Mesothelial cell of epicardium (in vitro differentiated cells): Measurements from ENCODE around the gene RHPN2. TPM values are rescaled to one million over a fixed set of nuclear protein-coding genes. Genes with fewer than 3 reads are reported as not detected.

Experiments used
- DNase-seq, 2 experiments: peaks; one replicate each; pipeline ENCODE4 v3.0.0; 2021; ENCODE audit warnings: low spot score in 2 of 2; ENCODE audit not compliant: unreplicated experiment in 2 of 2
- H3K27ac Mint-ChIP-seq: 2 replicates; pipeline ENCODE4 v1.8.0; 2021; ENCODE audit warnings: mixed read lengths
- H3K27me3 Mint-ChIP-seq: 2 replicates; pipeline ENCODE4 v1.8.0; 2021; ENCODE audit warnings: low read depth, mixed read lengths
- H3K36me3 Mint-ChIP-seq: 2 replicates; pipeline ENCODE4 v1.8.0; 2021; ENCODE audit warnings: mixed read lengths
- H3K4me1 Mint-ChIP-seq: 2 replicates; pipeline ENCODE4 v1.8.0; 2021; ENCODE audit warnings: mixed read lengths
- H3K4me3 Mint-ChIP-seq: 2 replicates; pipeline ENCODE4 v1.8.0; 2021; ENCODE audit warnings: mild to moderate bottlenecking, moderate library complexity, mixed read lengths
- H3K9me3 Mint-ChIP-seq: 2 replicates; pipeline ENCODE4 v1.8.0; 2021; ENCODE audit warnings: mixed read lengths
- total RNA-seq: library from RNA; stranded (reverse); gene quantifications from 3 replicates; pipeline ENCODE4 v1.2.1, GENCODE V29; 2021
- TF ChIP-seq, protein P1 (sequence below): fragments of 200-600 bp; sonication (generic); IDR thresholded peaks from one replicate; pipeline ENCODE4 v1.5.0; 2021; ENCODE audit warnings: antibody characterized with exemption; ENCODE audit not compliant: unreplicated experiment

RHPN2 gene
- total RNA-seq, result 22.2 to 25.9 TPM (median 23.3 TPM) in 3 replicates

DNA sequence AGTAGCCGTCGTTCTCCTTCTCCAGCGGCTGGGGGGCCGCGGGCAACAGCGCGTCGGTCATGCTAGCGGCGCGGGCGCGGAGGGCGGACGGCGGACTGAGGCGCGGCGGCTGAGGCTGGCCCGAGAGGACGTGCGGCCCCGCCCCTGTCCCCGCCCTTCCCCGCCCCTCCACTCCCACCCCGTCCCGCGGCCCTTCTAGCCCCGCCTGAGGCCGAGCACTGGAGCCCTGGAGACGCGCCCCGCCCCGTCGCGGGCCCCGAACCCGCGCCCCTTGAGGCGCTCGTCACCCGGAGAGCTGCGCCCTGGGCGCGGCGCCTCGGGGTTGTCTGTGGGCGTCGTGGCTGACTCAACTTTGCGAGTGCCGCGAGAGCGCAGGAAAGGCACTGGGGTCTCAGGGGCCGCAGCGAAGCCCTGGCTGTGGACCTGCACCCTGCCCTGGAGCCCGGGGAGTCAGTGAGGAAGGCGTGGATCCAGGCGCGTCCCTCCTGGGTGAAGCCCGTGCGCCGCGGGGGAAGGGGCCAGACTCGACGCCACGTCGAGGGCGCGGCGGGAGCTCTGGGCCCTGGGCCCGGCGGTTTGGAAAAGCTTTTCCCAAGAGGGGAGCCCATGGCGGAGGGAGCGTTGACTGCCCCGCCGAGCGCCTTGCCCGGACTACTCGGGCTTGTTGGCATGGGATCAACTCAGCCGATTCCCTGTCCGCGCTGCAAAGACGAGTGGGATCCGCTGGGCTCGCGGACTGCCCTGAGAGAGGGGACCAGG is at the start of gene RHPN2:
RHPN2 (minus strand) TSS at position 97 of the 759 bp plus-strand sequence; CDS start at position 61, 36 bp downstream.
- no peaks in the 10 kb centered on the region for H3K9me3 Mint-ChIP-seq
- H3K27me3 Mint-ChIP-seq, result peaks cover 20% of the 10 kb centered on the region
- DNase-seq, result peak; percentile 55 to 66
- peaks cover 8% of the 10 kb centered on the region for H3K4me1 Mint-ChIP-seq
- H3K27ac Mint-ChIP-seq, result peak within 1 kb of the TSS; percentile 73
- peak within 1 kb of the TSS; percentile 82 for H3K4me3 Mint-ChIP-seq
- H3K36me3 Mint-ChIP-seq, result no peaks in the 10 kb centered on the region
- TF ChIP-seq, protein P1, sequence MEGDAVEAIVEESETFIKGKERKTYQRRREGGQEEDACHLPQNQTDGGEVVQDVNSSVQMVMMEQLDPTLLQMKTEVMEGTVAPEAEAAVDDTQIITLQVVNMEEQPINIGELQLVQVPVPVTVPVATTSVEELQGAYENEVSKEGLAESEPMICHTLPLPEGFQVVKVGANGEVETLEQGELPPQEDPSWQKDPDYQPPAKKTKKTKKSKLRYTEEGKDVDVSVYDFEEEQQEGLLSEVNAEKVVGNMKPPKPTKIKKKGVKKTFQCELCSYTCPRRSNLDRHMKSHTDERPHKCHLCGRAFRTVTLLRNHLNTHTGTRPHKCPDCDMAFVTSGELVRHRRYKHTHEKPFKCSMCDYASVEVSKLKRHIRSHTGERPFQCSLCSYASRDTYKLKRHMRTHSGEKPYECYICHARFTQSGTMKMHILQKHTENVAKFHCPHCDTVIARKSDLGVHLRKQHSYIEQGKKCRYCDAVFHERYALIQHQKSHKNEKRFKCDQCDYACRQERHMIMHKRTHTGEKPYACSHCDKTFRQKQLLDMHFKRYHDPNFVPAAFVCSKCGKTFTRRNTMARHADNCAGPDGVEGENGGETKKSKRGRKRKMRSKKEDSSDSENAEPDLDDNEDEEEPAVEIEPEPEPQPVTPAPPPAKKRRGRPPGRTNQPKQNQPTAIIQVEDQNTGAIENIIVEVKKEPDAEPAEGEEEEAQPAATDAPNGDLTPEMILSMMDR, result no peak

DNA sequence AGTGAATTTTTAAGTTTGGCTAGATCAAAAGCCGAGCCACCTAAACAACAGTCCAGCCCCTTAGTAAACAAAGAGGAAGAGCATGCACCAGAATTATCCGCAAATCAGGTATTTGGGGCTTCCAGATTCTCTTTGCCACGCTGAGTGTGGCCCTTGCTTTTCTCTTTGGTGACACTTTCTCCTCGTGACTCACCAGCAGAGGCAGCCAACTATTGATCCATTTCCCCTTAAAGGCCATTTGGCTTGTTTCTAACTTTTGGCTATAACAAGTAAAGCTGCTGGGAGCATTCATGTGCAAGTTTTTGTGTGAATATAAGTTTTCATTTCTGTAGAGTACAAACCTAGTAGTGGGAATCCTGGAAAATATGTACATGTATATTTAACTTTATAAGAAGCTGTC is 49.6 kb upstream of the RHPN2 start:
- Mint-ChIP-seq H3K9me3 (no peaks in the 10 kb centered on the region), H3K4me1 (no peaks in the 10 kb centered on the region), H3K27me3 (no peaks in the 10 kb centered on the region), H3K36me3 (peaks cover 52% of the 10 kb centered on the region), H3K4me3 (no peak overlapping the region), H3K27ac (no peak overlapping the region)
- no peak for DNase-seq
- TF ChIP-seq, protein P1, result no peak

DNA sequence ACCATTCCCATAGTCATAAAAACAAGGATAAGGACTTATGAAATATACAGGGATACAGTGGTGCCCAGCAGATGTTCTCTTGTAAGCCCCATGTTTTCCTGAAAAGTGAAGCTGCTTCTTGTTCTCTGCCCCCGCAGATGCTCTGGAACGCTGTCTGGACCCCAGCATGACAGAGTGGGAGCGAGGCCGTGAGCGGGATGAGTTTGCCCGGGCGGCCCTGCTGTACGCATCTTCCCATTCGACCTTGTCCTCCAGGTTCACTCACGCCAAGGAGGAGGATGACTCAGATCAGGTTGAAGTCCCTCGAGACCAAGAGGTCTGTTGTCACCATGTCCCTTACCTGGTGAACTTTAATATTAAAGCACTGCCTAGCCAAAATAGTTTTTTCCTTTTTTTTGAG is 46.9 kb upstream of the RHPN2 start:
- Mint-ChIP-seq H3K4me1 (no peaks in the 10 kb centered on the region), H3K4me3 (no peak overlapping the region), H3K9me3 (no peaks in the 10 kb centered on the region), H3K27me3 (no peaks in the 10 kb centered on the region), H3K36me3 (peaks cover 44% of the 10 kb centered on the region), H3K27ac (no peak overlapping the region)
- DNase-seq, result no peak
- TF ChIP-seq, protein P1, result no peak

DNA sequence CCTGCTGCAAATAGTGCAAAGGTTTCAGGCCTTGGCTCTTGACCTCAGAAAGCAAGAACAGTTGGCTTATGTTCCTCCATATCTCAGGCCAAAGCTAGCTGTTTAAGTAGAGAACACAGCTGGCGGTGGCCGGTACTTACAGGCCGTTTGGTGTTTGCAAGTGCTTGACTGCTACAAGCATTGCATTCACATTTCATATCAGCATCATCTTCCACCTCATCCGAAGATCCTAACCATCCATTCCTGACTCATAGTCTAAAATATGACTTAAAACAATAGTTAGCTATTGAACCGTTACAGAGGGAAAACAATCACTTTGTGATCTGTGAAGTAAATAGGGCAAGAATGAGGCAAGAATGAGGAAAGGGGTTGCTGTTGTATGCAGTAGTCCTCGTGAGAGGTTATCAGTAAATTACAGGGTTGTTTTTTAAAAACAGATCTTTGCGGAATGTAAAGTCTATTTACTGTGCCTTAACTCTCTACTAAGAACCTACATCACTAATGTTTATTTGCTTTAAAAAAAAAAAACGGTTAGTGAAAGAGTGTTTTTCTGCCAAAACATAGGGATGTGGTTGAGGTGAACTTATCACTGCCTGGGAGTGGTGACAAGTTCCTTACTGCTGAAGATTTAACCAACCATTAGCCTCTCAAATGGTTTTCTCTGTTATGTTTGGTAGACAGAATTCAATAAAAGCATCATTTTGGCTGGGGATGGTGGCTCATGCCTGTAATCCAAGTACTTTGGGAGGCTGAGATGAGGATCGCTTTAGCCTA is 45.6 kb upstream of the RHPN2 start:
- H3K27me3 Mint-ChIP-seq, result no peaks in the 10 kb centered on the region
- H3K36me3 Mint-ChIP-seq, result peaks cover 39% of the 10 kb centered on the region
- no peaks in the 10 kb centered on the region for H3K9me3 Mint-ChIP-seq
- no peak overlapping the region for H3K4me3 Mint-ChIP-seq
- DNase-seq, result no peak
- TF ChIP-seq, protein P1, result no peak
- no peaks in the 10 kb centered on the region for H3K4me1 Mint-ChIP-seq
- H3K27ac Mint-ChIP-seq, result no peak overlapping the region

DNA sequence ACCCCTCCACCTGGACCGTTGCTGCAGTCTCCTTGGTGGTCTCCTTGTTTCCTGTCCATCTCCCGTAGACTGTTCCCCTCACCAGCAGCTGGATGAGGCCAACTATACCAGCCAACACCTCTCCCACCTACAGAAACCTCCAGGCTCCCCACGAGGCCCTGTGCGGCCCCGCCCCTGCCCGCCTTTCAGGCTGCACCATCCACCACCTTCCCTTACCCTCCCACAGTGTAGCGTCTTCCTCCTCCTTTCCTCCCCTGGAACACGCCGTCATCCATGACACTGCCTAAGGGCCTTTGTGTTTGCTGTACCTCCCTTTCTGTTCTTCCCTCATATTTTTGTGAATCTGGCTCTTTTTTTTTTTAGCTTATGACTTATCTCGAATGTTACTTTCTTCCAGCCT is 43.5 kb upstream of the RHPN2 start:
- no peaks in the 10 kb centered on the region for H3K9me3 Mint-ChIP-seq
- H3K27ac Mint-ChIP-seq, result no peak overlapping the region
- H3K27me3 Mint-ChIP-seq, result no peaks in the 10 kb centered on the region
- no peak overlapping the region for H3K4me3 Mint-ChIP-seq
- H3K4me1 Mint-ChIP-seq, result no peaks in the 10 kb centered on the region
- H3K36me3 Mint-ChIP-seq, result peaks cover 37% of the 10 kb centered on the region
- TF ChIP-seq, protein P1, result no peak
- no peak for DNase-seq
